ENCODE measurements around the gene PPP1R9A.

The PPP1R9A gene

DNA sequence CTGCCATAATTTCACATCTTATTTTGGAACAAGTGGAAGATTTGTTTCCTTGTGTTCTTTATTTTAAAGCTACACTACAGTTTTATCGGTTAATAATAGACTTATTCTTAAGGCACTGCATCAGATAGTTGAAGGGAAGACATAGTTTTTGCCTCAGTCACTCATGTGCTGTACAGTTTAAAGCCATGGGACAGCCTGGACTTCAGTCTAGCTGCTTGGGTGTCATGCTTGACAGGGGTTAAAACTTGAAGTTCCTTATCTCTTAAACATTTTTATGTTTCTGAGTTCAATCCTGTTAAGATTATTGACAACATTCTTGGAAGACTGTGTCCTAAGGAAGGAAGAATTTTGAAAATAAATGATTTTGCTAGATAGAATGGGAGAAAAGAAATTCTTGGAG, 49.7 kb downstream of the PPP1R9A start:
- no peak overlapping the region for H3K27ac ChIP-seq
- TF ChIP-seq, protein P1, sequence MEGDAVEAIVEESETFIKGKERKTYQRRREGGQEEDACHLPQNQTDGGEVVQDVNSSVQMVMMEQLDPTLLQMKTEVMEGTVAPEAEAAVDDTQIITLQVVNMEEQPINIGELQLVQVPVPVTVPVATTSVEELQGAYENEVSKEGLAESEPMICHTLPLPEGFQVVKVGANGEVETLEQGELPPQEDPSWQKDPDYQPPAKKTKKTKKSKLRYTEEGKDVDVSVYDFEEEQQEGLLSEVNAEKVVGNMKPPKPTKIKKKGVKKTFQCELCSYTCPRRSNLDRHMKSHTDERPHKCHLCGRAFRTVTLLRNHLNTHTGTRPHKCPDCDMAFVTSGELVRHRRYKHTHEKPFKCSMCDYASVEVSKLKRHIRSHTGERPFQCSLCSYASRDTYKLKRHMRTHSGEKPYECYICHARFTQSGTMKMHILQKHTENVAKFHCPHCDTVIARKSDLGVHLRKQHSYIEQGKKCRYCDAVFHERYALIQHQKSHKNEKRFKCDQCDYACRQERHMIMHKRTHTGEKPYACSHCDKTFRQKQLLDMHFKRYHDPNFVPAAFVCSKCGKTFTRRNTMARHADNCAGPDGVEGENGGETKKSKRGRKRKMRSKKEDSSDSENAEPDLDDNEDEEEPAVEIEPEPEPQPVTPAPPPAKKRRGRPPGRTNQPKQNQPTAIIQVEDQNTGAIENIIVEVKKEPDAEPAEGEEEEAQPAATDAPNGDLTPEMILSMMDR (conservative IDR thresholded peaks at IDR 0.05) = no peak

DNA sequence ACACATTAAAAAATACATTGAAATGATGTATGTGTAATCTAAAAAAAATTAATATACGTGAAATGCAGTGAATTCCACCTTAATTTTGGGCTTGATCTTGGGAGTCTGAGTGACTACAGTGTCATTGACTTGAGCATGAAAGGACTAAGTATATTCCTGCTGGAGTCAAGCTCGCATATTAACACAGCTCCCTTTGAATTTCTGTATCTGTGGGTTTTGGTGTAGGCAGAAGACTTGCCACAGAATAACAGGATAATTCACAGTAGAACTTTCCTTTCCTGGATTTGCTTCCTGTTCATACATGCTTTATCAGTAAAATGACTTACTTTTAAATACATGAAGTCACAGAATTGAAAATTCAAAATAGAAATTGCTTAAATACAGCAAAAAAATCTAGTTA, 55.3 kb downstream of the PPP1R9A start:
- H3K27ac ChIP-seq = no peak overlapping the region
- TF ChIP-seq, protein P1 (conservative IDR thresholded peaks at IDR 0.05) = no peak

DNA sequence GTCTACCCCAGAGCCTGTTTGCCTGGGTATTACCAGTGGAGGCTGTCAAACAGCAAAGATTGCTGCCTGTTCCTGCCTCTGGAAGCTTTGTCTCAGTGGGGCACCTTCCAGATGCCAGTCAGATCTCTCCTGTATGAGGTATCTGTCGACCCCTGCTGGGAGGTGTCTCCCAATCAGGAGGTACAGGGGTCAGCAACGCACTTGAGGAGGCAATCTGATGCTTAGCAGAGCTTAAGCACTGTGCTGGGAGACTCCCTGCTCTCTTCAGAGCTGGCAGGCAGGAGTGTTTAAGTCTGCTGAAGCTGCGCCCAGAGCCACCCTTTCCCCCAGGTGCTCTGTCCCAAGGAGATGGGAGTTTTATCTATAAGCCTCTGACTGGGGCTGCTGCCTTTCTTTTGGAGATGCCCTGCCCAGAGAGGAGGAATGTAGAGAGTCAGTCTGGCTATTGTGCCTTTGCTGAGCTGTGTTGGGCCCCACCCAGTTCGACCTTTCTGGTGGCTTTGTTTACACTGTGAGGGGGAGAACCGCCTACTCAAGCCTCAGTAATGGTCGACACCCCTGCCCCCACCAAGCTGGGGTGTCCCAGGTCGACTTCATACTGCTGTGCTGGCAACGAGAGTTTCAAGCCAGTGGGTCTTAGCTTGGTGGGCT, 62.2 kb downstream of the PPP1R9A start:
- H3K27ac ChIP-seq = no peak overlapping the region

DNA sequence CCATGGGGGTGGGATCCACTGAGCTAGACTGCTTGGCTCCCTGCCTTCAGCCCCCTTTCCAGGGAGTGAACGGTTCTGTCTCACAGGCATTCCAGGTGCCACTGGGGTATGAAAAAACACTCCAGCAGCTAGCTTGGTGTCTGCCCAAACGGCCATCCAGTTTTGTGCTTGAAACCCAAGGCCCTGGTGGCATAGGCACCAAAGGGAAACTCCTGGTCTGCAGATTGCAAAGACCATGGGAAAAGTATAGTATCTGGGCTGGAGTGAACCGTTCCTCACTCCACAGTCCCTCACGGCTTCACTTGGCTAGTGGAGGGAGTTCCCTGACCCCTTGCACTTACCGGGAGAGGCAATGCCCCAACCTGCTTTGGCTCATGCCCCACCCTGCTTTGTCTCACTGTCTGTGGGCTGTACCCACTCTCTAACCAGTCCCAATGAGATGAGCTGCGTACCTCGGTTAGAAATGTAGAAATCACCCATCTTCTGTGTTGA, 62.7 kb downstream of the PPP1R9A start:
- TF ChIP-seq, protein P1 (conservative IDR thresholded peaks at IDR 0.05) = no peak
- no peak overlapping the region for H3K27ac ChIP-seq

More for the DNA sequence above, 62.2 kb downstream of the PPP1R9A start:
- TF ChIP-seq, protein P1 (conservative IDR thresholded peaks at IDR 0.05) = no peak

DNA sequence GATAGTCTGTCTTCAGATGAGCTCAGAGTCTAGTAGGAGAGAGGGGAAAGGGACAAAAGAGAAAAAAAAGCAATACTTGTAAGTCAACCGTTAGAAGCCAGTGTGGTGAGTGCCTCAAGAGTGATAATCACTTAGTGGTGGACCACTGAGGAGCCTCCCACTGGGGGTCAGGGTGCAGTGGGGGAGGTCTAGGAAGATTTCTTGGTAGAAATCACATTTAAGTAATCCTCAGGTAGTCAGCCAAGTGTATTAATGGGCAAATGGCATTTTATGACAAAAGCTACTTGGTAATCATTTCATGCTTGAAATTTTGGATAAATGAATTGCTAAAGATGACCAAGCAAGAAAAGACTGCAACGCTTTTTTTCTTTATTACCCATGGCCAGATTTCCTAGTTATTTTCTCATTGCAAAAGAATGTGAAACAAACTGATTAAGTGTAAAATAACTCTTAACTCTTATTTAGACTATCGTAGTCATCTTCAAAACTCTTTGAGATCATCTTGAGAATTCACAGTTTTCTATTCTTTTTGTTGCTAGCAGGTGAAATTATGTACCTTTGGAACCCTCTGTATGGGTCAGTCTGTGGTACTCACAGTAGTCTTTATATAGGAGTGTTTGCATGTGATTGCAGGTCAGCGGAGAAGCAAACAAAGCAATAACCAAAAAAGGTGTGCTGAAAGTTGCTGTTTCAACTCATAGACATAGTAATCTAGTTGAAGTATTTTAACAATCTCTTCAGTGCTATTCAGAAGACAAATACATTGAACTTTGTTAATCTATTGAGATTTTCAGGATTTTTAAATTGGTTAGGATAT, 63.9 kb downstream of the PPP1R9A start:
- TF ChIP-seq, protein P1 (conservative IDR thresholded peaks at IDR 0.05) = no peak
- no peak overlapping the region for H3K27ac ChIP-seq

DNA sequence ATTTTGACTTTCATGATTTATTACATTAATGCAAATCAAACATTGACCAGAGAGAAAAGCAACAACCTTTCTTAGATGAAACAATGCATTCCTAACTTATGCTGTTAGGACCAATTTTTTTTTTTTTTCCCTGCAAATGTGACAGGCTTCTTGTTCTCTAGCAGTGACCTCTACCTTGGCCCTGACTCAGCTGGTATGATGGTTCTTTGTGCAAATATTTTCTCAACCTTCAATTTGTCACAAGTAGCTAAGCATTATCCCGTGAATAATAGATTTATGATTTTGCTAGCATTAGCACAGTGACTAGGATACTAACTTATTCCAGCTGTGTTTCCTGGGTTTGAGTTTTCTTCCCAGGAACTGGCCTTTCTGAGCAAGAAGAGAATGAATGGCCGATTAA, 64.9 kb downstream of the PPP1R9A start:
- TF ChIP-seq, protein P1 (conservative IDR thresholded peaks at IDR 0.05) = no peak

DNA sequence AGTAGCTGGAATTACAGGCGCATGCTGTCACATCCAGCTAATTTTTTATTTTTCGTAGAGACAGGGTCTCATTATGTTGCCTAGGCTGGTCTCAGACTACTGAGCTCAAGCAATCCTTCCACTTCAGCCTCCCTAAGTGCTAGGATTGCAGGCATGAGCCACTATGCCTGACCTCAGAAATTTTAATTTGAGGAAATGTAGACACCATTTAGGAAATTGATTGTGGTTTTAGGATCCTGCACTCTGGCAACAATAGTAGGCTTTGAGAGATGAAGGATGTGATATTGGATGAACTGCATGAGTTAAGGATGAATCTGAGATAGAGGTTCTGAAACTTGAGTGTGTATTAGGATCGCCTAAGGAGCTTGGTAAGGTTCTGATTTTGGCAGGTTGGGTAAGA, 66.5 kb downstream of the PPP1R9A start:
- H3K27ac ChIP-seq = no peak overlapping the region
- TF ChIP-seq, protein P1 (conservative IDR thresholded peaks at IDR 0.05) = no peak

More for the DNA sequence above, 64.9 kb downstream of the PPP1R9A start:
- no peak overlapping the region; the same call in 1 of the 2 replicates for H3K27ac ChIP-seq
